ENCODE results near the gene GOPC.

DNA sequence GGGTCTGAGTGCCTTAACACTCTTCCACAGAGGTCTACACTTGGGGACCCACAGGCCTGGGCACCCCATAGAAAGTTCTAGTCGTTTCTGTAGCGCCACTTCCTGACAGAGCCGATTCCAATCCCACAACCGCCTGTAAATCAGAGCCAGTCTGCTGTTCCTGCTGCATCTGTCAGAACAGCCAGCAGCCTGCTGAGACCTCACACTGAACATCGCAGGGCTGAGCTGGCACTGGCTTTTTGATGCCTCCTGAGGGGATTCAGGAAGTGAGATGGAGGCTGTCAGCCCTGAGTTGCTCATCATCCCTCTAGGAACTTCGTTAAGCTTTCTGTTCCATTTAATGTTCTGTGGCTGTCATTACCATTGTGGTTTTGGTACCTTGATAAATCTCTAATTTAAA lies 71.0 kb downstream of the GOPC start:
- TF ChIP-seq POLR2A (IDR thresholded peaks at IDR 0.05), result no peak
- TF ChIP-seq, protein P1, sequence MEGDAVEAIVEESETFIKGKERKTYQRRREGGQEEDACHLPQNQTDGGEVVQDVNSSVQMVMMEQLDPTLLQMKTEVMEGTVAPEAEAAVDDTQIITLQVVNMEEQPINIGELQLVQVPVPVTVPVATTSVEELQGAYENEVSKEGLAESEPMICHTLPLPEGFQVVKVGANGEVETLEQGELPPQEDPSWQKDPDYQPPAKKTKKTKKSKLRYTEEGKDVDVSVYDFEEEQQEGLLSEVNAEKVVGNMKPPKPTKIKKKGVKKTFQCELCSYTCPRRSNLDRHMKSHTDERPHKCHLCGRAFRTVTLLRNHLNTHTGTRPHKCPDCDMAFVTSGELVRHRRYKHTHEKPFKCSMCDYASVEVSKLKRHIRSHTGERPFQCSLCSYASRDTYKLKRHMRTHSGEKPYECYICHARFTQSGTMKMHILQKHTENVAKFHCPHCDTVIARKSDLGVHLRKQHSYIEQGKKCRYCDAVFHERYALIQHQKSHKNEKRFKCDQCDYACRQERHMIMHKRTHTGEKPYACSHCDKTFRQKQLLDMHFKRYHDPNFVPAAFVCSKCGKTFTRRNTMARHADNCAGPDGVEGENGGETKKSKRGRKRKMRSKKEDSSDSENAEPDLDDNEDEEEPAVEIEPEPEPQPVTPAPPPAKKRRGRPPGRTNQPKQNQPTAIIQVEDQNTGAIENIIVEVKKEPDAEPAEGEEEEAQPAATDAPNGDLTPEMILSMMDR (IDR thresholded peaks at IDR 0.05), result no peak
